Ascending aorta (tissue), 2 donors: Measurements from ENCODE around the gene PIGM. TPM values are rescaled to one million over a fixed set of nuclear protein-coding genes. Genes with fewer than 3 reads are reported as not detected.

ENCODE experiments used
- DNase-seq, 2 donors: peaks; one replicate each; pipeline ENCODE4 v3.0.0-alpha.2; 2019; ENCODE audit warnings: low spot score in 2 of 2
- H3K27ac ChIP-seq, 2 donors: fragments of 200-600 bp; sonication (generic); one replicate each; pipeline ENCODE4 v1.5.1; 2016 to 2017; ENCODE audit warnings: mild to moderate bottlenecking in 1 of 2
- H3K27me3 ChIP-seq: fragments of 200-600 bp; sonication (generic); one replicate; pipeline ENCODE4 v1.5.1; 2017
- H3K36me3 ChIP-seq, 2 donors: fragments of 200-600 bp; sonication (generic); one replicate each; pipeline ENCODE4 v1.5.1; 2016
- H3K4me1 ChIP-seq, 2 donors: fragments of 200-600 bp; sonication (generic); one replicate each; pipeline ENCODE4 v1.5.1; 2016 to 2017; ENCODE audit warnings: mild to moderate bottlenecking in 1 of 2
- H3K4me3 ChIP-seq, 2 donors: fragments of 200-600 bp; sonication (generic); one replicate each; pipeline ENCODE4 v1.5.1; 2016 to 2017; ENCODE audit warnings: mild to moderate bottlenecking in 1 of 2
- H3K9me3 ChIP-seq, 2 donors: fragments of 200-600 bp; sonication (generic); one replicate each; pipeline ENCODE4 v1.5.1; 2016
- intact Hi-C: fragments of 100-400 bp; cut with DNase I; formaldehyde crosslinking; loops from one replicate; pipeline ENCODE4 v1.15.1; 2023
- total RNA-seq: library from RNA; depleted of rRNA; stranded (reverse); fragments of >200 nt; gene quantifications from one replicate; pipeline ENCODE4 v1.1.0, GENCODE V29; 2016
- TF ChIP-seq, protein P1 (sequence below), 3 experiments: fragments of 200-600 bp in 2 of 3; fragments of 450-650 bp in 1 of 3; sonication (generic) in 2 of 3; IDR thresholded peaks; one replicate each; pipeline ENCODE4 v1.5.1; 2016 to 2019; ENCODE audit warnings: antibody characterized with exemption in 3 of 3, mild to moderate bottlenecking in 1 of 3, moderate library complexity in 1 of 3

Gene PIGM
- total RNA-seq, 1 donor from 2014 or later: 6.1 TPM

DNA sequence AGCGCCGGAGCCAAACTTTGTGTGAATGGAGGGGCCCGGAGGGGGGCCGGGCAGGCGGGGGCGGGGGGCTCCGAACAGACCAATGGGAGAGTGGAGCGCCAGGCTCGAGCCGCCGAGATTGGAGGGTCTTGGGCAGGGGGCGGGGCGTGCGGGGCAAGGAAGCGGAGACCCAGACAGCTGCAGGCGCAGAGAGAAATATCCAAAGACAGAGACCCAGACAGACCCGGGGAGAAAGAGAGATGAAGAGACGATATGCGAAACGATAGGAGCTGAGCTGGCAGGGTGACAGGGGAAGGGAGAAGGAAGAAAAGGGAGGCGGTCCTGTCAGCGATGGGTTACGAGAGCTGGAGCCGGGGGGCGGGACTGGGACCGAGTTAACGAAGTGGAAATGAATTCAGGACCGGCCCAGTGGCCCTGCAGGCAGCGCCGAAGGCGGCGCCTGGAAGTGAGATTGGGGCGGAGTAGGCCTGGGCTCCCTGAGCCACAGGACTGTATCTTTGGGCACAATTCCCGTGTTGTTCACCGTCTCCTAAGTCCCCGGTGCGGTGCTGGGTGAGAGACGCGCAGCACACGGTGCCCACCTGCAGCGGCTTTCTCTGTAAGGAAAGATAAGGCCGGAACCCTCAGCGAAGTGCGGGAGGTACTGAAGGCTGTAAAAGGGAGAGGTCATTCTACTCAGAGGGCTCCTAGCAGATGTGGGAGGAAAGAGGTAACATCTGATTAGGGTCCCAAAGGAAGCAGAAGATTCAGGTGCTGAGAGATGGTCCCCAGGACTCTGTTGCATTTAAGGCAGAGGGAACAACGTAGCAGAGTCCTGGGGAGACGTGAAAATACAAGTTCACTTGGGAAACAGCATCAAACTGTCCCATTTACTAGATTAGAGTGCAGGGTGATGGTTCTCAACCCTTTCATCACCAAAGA, 38.7 kb upstream of the PIGM start:
- TF ChIP-seq, protein P1, sequence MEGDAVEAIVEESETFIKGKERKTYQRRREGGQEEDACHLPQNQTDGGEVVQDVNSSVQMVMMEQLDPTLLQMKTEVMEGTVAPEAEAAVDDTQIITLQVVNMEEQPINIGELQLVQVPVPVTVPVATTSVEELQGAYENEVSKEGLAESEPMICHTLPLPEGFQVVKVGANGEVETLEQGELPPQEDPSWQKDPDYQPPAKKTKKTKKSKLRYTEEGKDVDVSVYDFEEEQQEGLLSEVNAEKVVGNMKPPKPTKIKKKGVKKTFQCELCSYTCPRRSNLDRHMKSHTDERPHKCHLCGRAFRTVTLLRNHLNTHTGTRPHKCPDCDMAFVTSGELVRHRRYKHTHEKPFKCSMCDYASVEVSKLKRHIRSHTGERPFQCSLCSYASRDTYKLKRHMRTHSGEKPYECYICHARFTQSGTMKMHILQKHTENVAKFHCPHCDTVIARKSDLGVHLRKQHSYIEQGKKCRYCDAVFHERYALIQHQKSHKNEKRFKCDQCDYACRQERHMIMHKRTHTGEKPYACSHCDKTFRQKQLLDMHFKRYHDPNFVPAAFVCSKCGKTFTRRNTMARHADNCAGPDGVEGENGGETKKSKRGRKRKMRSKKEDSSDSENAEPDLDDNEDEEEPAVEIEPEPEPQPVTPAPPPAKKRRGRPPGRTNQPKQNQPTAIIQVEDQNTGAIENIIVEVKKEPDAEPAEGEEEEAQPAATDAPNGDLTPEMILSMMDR (IDR thresholded peaks at IDR 0.05): no peak
- H3K27ac ChIP-seq: no peak overlapping the region
- peak; percentile 41 to 88 for DNase-seq
- intact Hi-C loops: no loop called here
- H3K4me1 ChIP-seq: peaks cover 0 to 7% of the 10 kb centered on the region in 2 donors
- no peaks in the 10 kb centered on the region for H3K27me3 ChIP-seq
- H3K9me3 ChIP-seq: no peaks in the 10 kb centered on the region
- peak overlapping the region; percentile 51 to 67 for H3K4me3 ChIP-seq
- H3K36me3 ChIP-seq: no peaks in the 10 kb centered on the region

DNA sequence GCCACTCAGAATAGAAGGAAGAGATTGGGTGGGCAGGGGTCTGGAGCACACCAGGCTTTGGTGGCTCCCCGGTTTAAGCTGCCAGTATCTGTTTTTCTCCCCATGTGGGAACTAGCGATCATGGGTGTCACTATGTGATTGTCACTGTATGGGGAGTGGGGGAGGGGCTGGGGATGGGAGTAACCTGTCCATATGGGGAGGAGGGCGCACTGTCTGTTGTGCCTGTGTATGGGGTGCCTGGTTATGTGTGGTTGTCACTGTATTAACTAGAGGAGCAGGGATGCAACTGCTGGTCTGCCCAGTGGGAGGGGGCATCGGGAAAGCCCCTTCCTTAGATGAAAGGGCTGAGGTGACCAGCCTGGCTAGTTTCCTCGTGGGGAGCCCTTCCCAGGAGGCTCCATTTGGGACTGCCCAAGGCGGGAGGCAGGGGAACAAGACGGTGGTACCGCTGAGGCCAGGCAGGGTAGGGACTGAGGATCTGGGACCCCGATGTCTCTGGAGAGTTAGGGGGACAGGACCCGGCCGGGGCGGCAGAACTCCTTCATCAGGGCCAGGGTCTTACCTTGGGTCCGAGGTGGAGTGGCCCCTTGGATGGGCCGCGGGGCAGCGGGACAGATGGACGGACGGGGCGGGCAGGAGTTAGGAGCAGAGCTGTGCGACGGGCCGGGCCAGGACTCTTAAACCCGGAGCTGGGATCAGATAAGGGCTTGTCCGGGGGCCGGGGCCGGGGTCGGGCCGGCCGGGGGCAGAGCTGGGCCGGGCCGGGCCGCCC, 37.9 kb upstream of the PIGM start, which contains the start of gene KCNJ10:
Gene KCNJ10, minus strand, starts transcription at position 701 of the 772 bp plus-strand sequence. CDS start 27,628 bp downstream, outside the sequence.
- no peaks in the 10 kb centered on the region for H3K27me3 ChIP-seq
- H3K4me1 ChIP-seq: peaks cover 0 to 7% of the 10 kb centered on the region in 2 donors
- intact Hi-C loops: no loop called here
- peak within 1 kb of the TSS; percentile 51 to 67 for H3K4me3 ChIP-seq
- no peak for DNase-seq
- H3K9me3 ChIP-seq: no peaks in the 10 kb centered on the region
- no peaks in the 10 kb centered on the region for H3K36me3 ChIP-seq
- TF ChIP-seq, protein P1 (IDR thresholded peaks at IDR 0.05): no peak
- no peak within 1 kb of the TSS for H3K27ac ChIP-seq

DNA sequence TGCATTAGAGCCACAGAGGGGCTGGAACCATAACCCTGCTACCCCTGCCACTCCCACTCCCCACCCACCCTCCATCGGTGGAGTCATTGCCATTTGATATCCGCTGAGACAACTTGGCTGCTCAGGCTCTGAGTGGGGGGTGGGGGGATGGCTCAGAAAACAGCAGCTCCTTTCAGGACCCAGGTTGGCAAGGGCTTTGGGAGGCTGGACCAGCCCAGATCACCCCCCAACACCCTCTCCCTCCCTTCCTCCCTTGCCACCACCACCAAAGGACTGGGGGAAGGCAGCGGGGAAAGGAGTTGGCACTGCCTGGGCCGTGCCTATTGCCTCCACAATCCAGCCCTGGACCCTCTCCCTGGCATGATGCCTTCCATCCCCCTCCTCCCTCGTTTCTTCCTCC, 36.4 kb upstream of the PIGM start:
- DNase-seq: no peak
- intact Hi-C loops: no loop called here
- H3K9me3 ChIP-seq: no peaks in the 10 kb centered on the region
- H3K36me3 ChIP-seq: no peaks in the 10 kb centered on the region
- H3K27ac ChIP-seq: no peak overlapping the region
- no peak overlapping the region for H3K4me3 ChIP-seq
- TF ChIP-seq, protein P1 (IDR thresholded peaks at IDR 0.05): no peak
- H3K4me1 ChIP-seq: peaks cover 0 to 7% of the 10 kb centered on the region in 2 donors
- no peaks in the 10 kb centered on the region for H3K27me3 ChIP-seq

DNA sequence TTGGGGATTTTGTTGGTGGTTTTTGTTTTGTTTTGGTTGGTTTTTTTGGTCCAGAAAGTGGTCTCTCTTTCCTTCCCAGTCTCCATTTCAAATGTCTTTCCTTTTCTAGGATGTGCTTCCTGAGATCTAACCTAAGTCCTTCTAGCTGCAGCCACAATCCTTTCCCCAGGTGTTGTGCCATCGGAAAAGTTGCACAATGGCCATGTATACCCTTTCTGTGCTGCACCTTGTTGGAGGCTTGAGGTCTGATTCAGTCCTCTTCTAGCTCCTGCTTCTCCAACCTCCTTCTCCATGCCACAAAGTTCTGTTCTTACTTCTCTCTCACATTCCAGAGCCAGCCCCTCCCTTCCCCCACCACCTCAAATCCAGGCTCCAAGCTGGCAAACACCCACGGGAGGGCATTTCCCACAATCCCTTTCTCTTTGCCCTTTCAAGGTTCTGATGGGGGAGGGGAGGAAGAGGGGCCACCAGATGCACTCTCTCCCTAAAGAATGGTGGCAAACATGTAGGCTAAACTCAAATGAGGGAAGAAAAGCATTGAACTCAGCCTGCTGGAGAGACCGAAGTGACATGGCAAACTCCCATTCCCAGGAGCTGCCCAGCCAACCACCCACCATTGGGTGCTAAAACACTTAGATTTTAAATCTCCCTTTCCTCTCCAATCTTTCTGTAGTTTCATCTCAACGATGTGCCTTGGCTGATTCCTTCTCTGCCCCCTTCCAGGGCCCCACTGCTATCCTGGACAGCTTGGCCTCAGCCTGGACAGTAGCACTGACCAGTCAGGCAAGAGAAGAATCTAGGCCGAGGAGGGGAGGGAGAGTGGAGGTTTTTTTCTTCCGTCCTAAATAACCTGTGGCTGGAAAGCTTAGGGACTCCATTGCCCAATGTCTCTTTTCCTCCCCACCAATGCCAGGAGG, 35.3 kb upstream of the PIGM start:
- intact Hi-C loops: no loop called here
- Histone ChIP-seq H3K4me1 (peaks cover 0 to 7% of the 10 kb centered on the region in 2 donors), H3K27ac (no peak overlapping the region), H3K36me3 (no peaks in the 10 kb centered on the region), H3K4me3 (no peak overlapping the region), H3K27me3 (no peaks in the 10 kb centered on the region), H3K9me3 (no peaks in the 10 kb centered on the region)
- TF ChIP-seq, protein P1 (IDR thresholded peaks at IDR 0.05): no peak
- DNase-seq: no peak

DNA sequence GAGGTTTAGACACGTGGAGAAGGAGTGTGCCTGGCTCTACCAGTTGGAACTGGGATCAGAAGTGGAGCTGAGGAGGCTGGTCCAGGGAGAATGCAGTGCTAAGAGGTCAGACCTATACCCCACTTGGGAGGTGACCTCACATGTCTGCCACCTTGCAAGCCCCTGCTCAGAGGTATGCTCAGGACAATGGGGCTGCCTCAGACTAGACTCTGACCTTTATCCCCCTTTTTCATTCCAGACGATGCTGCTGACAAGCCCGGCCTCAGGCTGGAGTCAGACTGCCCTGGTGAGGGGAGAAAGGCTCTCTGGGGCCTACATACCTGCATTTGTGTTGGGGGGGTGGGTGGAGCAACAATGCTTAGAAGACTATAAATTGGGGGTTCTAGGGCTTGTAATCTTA, 33.0 kb upstream of the PIGM start:
- intact Hi-C loops: no loop called here
- peaks cover 0 to under 1% of the 10 kb centered on the region in 2 donors for H3K4me1 ChIP-seq
- TF ChIP-seq, protein P1 (IDR thresholded peaks at IDR 0.05): no peak

More for the DNA sequence above, 33.0 kb upstream of the PIGM start:
- H3K36me3 ChIP-seq: no peaks in the 10 kb centered on the region
- H3K4me3 ChIP-seq: no peak overlapping the region
- no peak overlapping the region for H3K27ac ChIP-seq
- no peaks in the 10 kb centered on the region for H3K27me3 ChIP-seq
- DNase-seq: no peak
- no peaks in the 10 kb centered on the region for H3K9me3 ChIP-seq
